Hepatocyte (in vitro differentiated cells): ENCODE results near the gene CCL3. TPM values are rescaled to one million over a fixed set of nuclear protein-coding genes. Genes with fewer than 3 reads are reported as not detected.
"Not testable (repeated sequence)": the region's sequence is repeated elsewhere in the genome, so short reads cannot be mapped to it uniquely, and the experiment has no call there.

ENCODE experiments used
- DNase-seq: peaks from one replicate; pipeline ENCODE4 v3.0.0-alpha.2; 2016; ENCODE audit warnings: low spot score
- H2AFZ ChIP-seq: fragments of 200-600 bp; sonication (generic); 2 replicates; pipeline ENCODE4 v1.6.0; 2016; ENCODE audit warnings: antibody characterized with exemption, mild to moderate bottlenecking
- H3K27ac ChIP-seq: fragments of 200-600 bp; sonication (generic); 2 replicates; pipeline ENCODE4 v1.5.1; 2016; ENCODE audit warnings: mild to moderate bottlenecking
- H3K27me3 ChIP-seq: fragments of 200-600 bp; sonication (generic); 2 replicates; pipeline ENCODE4 v1.6.1; 2016
- H3K36me3 ChIP-seq: fragments of 200-600 bp; sonication (generic); replicated peaks from 2 replicates; pipeline ENCODE4 v1.5.1; 2016; ENCODE audit warnings: low read depth; ENCODE audit not compliant: insufficient read depth
- H3K4me1 ChIP-seq: fragments of 200-600 bp; sonication (generic); 2 replicates; pipeline ENCODE4 v1.5.1; 2016; ENCODE audit warnings: mild to moderate bottlenecking, moderate library complexity; ENCODE audit not compliant: insufficient read depth
- H3K4me2 ChIP-seq: fragments of 200-600 bp; sonication (generic); 2 replicates; pipeline ENCODE4 v1.6.0; 2016
- H3K4me3 ChIP-seq: fragments of 200-600 bp; sonication (generic); 2 replicates; pipeline ENCODE4 v1.5.1; 2016; ENCODE audit warnings: mild to moderate bottlenecking
- H3K79me2 ChIP-seq: fragments of 200-600 bp; sonication (generic); 2 replicates; pipeline ENCODE4 v1.6.0; 2017; ENCODE audit warnings: mild to moderate bottlenecking
- H3K9me2 ChIP-seq: fragments of 200-600 bp; sonication (generic); replicated peaks from 2 replicates; pipeline ENCODE4 v1.6.0; 2017; ENCODE audit warnings: mild to moderate bottlenecking; ENCODE audit not compliant: insufficient read depth
- H3K9me3 ChIP-seq: fragments of 200-600 bp; sonication (generic); 2 replicates; pipeline ENCODE4 v1.5.1; 2016; ENCODE audit warnings: low read depth, mild to moderate bottlenecking
- H4K20me1 ChIP-seq: fragments of 200-600 bp; sonication (generic); 2 replicates; pipeline ENCODE4 v1.6.0; 2016; ENCODE audit warnings: mild to moderate bottlenecking; ENCODE audit not compliant: insufficient read depth, poor library complexity, severe bottlenecking
- CTCF ChIP-seq: fragments of 200-600 bp; sonication (generic); IDR thresholded peaks from 2 replicates; pipeline ENCODE4 v1.5.1; 2016; ENCODE audit warnings: antibody characterized with exemption, mild to moderate bottlenecking; ENCODE audit not compliant: poor library complexity
- EZH2 ChIP-seq: fragments of 200-600 bp; sonication (generic); IDR thresholded peaks from 2 replicates; pipeline ENCODE4 v1.6.1; 2016; ENCODE audit warnings: antibody characterized with exemption, mild to moderate bottlenecking, borderline replicate concordance
- EZH2phosphoT487 ChIP-seq: fragments of 200-600 bp; sonication (generic); IDR thresholded peaks from one replicate; pipeline ENCODE4 v1.6.1; 2018; ENCODE audit warnings: antibody characterized with exemption, mild to moderate bottlenecking, low read depth, moderate library complexity; ENCODE audit not compliant: unreplicated experiment, severe bottlenecking
- WGBS: methylation state at CpG from one replicate; pipeline ENCODE4 v1.1.6; 2016; ENCODE audit warnings: low lambda C conversion rate; ENCODE audit errors: missing lambda C conversion rate; 5-methylcytosine and 5-hydroxymethylcytosine counted together
- polyA plus RNA-seq: library from polyadenylated mRNA; unstranded; fragments of >200 nt; fragmentation: Nextera tagmentation; extraction: Ambion mirVana; gene quantifications from 2 replicates; pipeline ENCODE4 v1.2.1, GENCODE V29; 2016
- total RNA-seq: library from RNA; depleted of rRNA; stranded (reverse); fragments of >200 nt; gene quantifications from 2 replicates; pipeline ENCODE4 v1.2.3, GENCODE V29; 2014

Gene CCL3
- total and polyA plus RNA-seq, 2 experiments from 2014 or later: 12.7 to 22.2 TPM

- DNase-seq: no peak
- H3K4me2 ChIP-seq: no peak overlapping the region
- no peaks in the 10 kb centered on the region for H3K36me3 ChIP-seq
- WGBS: 87% methylated on average over 4 of the region's 4 CpGs
- no peaks in the 10 kb centered on the region for H3K9me3 ChIP-seq
- no peaks in the 10 kb centered on the region for H4K20me1 ChIP-seq
- H3K9me2 ChIP-seq: no peaks in the 10 kb centered on the region
- no peaks in the 10 kb centered on the region for H3K4me1 ChIP-seq
- H3K27me3 ChIP-seq: no peaks in the 10 kb centered on the region
- H2AFZ ChIP-seq: no peak overlapping the region
- TF ChIP-seq EZH2phosphoT487 (no peak), EZH2 (no peak), CTCF (no peak)
- no peak overlapping the region for H3K27ac ChIP-seq
- no peak overlapping the region for H3K4me3 ChIP-seq
- H3K79me2 ChIP-seq: no peaks in the 10 kb centered on the region
Measured at GRCh38 chr17:36092230-36092629, 2.3 kb upstream of the CCL3 start.

DNA sequence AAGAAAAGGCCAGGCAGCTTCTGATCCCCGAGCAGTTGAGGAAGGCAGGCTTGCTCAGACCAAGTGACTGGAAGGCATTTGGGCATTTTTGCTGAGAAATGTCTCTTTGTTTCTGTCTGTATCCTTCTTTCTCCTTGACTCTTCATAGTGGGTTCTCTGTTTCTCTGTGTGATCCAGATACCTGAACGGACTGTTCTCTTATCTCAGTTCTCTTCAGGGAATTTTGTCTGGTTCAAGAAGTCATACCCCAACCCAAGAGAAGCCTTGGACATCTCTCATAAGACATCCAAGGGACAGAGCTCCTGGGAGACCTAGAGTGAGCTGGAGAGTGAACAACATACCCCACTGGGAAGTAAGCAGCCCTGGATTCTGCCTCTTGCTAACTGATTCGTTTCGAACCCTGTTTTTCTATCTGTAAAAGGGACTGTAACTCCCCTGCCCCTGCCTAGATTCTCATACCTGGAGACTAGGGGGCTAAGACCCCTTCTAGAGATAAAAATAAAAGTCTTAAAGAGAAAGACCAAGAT is 541 bp downstream of the CCL3 start:
- H3K27me3 ChIP-seq: no peaks in the 10 kb centered on the region
- no peak overlapping the region for H3K4me2 ChIP-seq
- H3K36me3 ChIP-seq: no peaks in the 10 kb centered on the region
- no peak for DNase-seq
- 86% methylated on average over 4 of the region's 4 CpGs for WGBS
- H2AFZ ChIP-seq: no peak overlapping the region
- no peaks in the 10 kb centered on the region for H3K4me1 ChIP-seq
- TF ChIP-seq EZH2phosphoT487: no peak
- no peak for TF ChIP-seq CTCF
- no peak for TF ChIP-seq EZH2
- no peaks in the 10 kb centered on the region for H4K20me1 ChIP-seq
- no peak overlapping the region for H3K4me3 ChIP-seq
- no peak overlapping the region for H3K27ac ChIP-seq
- H3K9me2 ChIP-seq: no peaks in the 10 kb centered on the region
- H3K79me2 ChIP-seq: no peaks in the 10 kb centered on the region
- H3K9me3 ChIP-seq: no peaks in the 10 kb centered on the region

DNA sequence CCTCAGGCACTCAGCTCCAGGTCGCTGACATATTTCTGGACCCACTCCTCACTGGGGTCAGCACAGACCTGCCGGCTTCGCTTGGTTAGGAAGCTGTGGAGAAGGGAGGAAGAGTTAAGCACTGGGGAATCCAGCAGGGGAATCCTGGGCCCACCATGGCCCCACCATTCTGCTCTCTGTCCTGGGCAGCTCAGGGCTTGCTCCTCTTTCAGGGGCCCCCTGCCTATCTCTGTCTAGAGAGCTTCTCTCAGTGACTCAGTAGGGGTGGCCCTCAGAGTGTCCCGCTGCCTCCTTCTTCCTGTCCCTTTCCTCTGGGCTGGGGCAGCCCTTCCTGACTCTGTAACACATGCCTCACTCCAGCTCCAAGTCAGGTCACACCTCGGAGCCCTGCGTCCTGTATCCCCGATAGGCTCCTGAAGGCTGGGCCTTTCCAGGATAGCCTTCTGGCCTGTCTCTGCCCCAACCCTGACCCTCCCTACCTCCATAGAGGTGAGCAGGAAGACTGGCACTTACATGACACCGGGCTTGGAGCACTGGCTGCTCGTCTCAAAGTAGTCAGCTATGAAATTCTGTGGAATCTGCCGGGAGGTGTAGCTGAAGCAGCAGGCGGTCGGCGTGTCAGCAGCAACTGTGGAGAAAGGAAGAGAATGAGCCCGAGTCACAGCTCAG is 1.1 kb downstream of the CCL3 start:
- 90% methylated on average over 14 of the region's 14 CpGs for WGBS
- no peaks in the 10 kb centered on the region for H3K79me2 ChIP-seq
- no peak overlapping the region for H2AFZ ChIP-seq
- H3K9me2 ChIP-seq: no peaks in the 10 kb centered on the region
- TF ChIP-seq EZH2phosphoT487 (no peak), EZH2 (no peak), CTCF (no peak)
- DNase-seq: no peak
- H3K27me3 ChIP-seq: no peaks in the 10 kb centered on the region
- no peak overlapping the region for H3K4me2 ChIP-seq
- no peak overlapping the region for H3K27ac ChIP-seq
- H3K9me3 ChIP-seq: no peaks in the 10 kb centered on the region
- H4K20me1 ChIP-seq: no peaks in the 10 kb centered on the region
- H3K4me3 ChIP-seq: no peak overlapping the region
- H3K4me1 ChIP-seq: no peaks in the 10 kb centered on the region
- H3K36me3 ChIP-seq: no peaks in the 10 kb centered on the region

- H2AFZ ChIP-seq, DNase-seq, H3K4me2 ChIP-seq, H3K9me3 ChIP-seq, H3K27me3 ChIP-seq, H3K9me2 ChIP-seq, H3K79me2 ChIP-seq, H3K4me1 ChIP-seq, H3K36me3 ChIP-seq, H3K4me3 ChIP-seq, H4K20me1 ChIP-seq, H3K27ac ChIP-seq: not testable (repeated sequence)
- WGBS: 84% methylated on average over 10 of the region's 10 CpGs
Measured at GRCh38 chr17:36087897-36088572, 1.9 kb downstream of the CCL3 start.

- not testable (repeated sequence) for H4K20me1 ChIP-seq, H3K27ac ChIP-seq, H3K9me2 ChIP-seq, H3K4me3 ChIP-seq, H3K9me3 ChIP-seq, H3K27me3 ChIP-seq, H3K4me2 ChIP-seq, H3K36me3 ChIP-seq, H2AFZ ChIP-seq, H3K79me2 ChIP-seq, H3K4me1 ChIP-seq, DNase-seq
- 50% methylated on average over 1 of the region's 3 CpGs for WGBS
Measured at GRCh38 chr17:36087471-36087870, 2.5 kb downstream of the CCL3 start.
